Vagina (tissue), 2 donors: ENCODE data around the gene RCL1. TPM values are rescaled to one million over a fixed set of nuclear protein-coding genes. Genes with fewer than 3 reads are reported as not detected.

Experiments
- DNase-seq, 2 donors: peaks; one replicate each; pipeline ENCODE4 v3.0.0-alpha.2; 2017; ENCODE audit errors: extremely low spot score in 2 of 2
- H3K27ac ChIP-seq: fragments of 200-600 bp; sonication (generic); one replicate; pipeline ENCODE4 v1.5.1; 2019
- H3K27me3 ChIP-seq: fragments of 200-600 bp; sonication (generic); one replicate; pipeline ENCODE4 v1.5.1; 2019
- H3K36me3 ChIP-seq, 2 donors: fragments of 200-600 bp; sonication (generic); one replicate each; pipeline ENCODE4 v1.5.1; 2017 to 2019
- H3K4me1 ChIP-seq: fragments of 200-600 bp; sonication (generic); one replicate; pipeline ENCODE4 v1.5.1; 2019
- H3K4me3 ChIP-seq, 2 donors: fragments of 200-600 bp; sonication (generic); 1 replicate in 1 of 2; 2 replicates in 1 of 2; pipeline ENCODE4 v1.5.1; 2016 to 2019
- H3K9me3 ChIP-seq: fragments of 200-600 bp; sonication (generic); one replicate; pipeline ENCODE4 v1.5.1; 2019
- CTCF ChIP-seq, 3 experiments: fragments of 450-650 bp in 2 of 3; fragments of 200-600 bp in 1 of 3; sonication (generic) in 1 of 3; IDR thresholded peaks; one replicate each; pipeline ENCODE4 v1.5.1; 2017 to 2019; ENCODE audit warnings: antibody characterized with exemption in 3 of 3, mild to moderate bottlenecking in 2 of 3, moderate library complexity in 2 of 3
- POLR2A ChIP-seq, 2 donors: fragments of 450-650 bp; IDR thresholded peaks; one replicate each; pipeline ENCODE4 v1.6.1; 2017; ENCODE audit warnings: antibody characterized with exemption in 2 of 2, mild to moderate bottlenecking in 2 of 2, moderate library complexity in 2 of 2
- POLR2AphosphoS5 ChIP-seq, 2 donors: sonication (generic); formaldehyde crosslinking; IDR thresholded peaks; one replicate each; pipeline ENCODE4 v1.9.0; 2017; ENCODE audit warnings: antibody characterized with exemption in 2 of 2, mild to moderate bottlenecking in 2 of 2, low read depth in 1 of 2; ENCODE audit not compliant: insufficient read depth in 1 of 2
- intact Hi-C: fragments of 100-400 bp; cut with DNase I; formaldehyde crosslinking; loops from one replicate; pipeline ENCODE4 v1.15.1; 2023
- total RNA-seq: library from RNA; depleted of rRNA; stranded (reverse); fragments of >200 nt; gene quantifications from one replicate; pipeline ENCODE4 v1.2.3, GENCODE V29; 2016

Gene RCL1
- total RNA-seq, 1 donor from 2014 or later: 24.8 TPM

DNA sequence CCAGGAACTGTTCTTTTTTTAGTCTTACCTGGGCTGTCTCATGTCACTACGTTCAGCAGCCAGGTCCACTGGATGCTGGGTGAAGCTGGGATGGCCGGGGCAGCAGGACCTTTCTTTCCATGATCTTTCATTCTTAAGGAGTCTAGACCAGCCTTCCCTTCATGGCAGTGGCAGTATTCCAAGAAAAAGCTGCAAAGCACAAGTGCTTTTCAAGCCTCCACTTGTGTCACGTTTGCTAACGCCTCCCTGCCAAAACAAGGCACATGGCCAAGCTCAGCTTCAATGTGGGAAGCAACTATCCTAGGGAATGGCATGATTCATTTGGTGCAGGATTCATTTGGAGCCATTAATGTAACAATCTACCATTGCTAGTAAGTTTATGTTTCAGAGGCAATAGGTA, 94.8 kb downstream of the RCL1 start:
- no peak for TF ChIP-seq POLR2AphosphoS5 (IDR thresholded peaks at IDR 0.05; ENCODE audit: insufficient read depth in 1 of 2, low read depth in 1 of 2)
- TF ChIP-seq CTCF (IDR thresholded peaks at IDR 0.05): no peak
- TF ChIP-seq POLR2A (IDR thresholded peaks at IDR 0.05): no peak
- H3K27ac ChIP-seq: no peak overlapping the region
- intact Hi-C loops: no loop called here
- DNase-seq: no peak
- no peaks in the 10 kb centered on the region for H3K9me3 ChIP-seq
- H3K4me3 ChIP-seq: no peak overlapping the region
- no peaks in the 10 kb centered on the region for H3K27me3 ChIP-seq
- H3K36me3 ChIP-seq: no peaks in the 10 kb centered on the region
- peaks cover 16% of the 10 kb centered on the region for H3K4me1 ChIP-seq

DNA sequence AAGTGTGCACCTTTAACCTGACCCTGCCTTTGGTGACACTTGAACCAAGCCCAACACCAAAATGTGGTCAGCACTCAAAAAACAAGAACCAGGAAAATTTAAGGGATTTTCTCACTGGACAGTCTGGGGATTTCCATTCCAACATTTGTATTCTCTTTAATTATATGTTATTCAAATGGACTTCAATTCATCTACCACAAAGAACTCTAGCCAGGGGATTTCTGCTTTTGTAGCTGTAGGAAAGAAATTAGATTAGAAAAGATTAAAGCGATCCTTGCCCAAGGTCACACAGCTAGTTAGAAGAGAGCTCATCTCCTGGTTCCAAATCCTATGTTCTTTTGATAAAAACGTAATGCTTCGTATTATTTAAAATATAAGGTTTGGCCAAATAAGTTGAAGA, 97.5 kb downstream of the RCL1 start:
- H3K4me3 ChIP-seq: no peak overlapping the region
- no peaks in the 10 kb centered on the region for H3K36me3 ChIP-seq
- TF ChIP-seq CTCF (IDR thresholded peaks at IDR 0.05): no peak
- intact Hi-C loops: no loop called here
- no peak overlapping the region for H3K27ac ChIP-seq
- H3K27me3 ChIP-seq: no peaks in the 10 kb centered on the region
- H3K4me1 ChIP-seq: peaks cover 16% of the 10 kb centered on the region
- no peak for DNase-seq
- H3K9me3 ChIP-seq: no peaks in the 10 kb centered on the region

GRCh38 chr9:4890929-4891328, 98.2 kb downstream of the RCL1 start:
- no peaks in the 10 kb centered on the region for H3K9me3 ChIP-seq
- peaks cover 16% of the 10 kb centered on the region for H3K4me1 ChIP-seq
- intact Hi-C loops: no loop called here
- H3K27ac ChIP-seq: no peak overlapping the region
- no peaks in the 10 kb centered on the region for H3K27me3 ChIP-seq
- no peak for DNase-seq
- no peak for TF ChIP-seq CTCF (IDR thresholded peaks at IDR 0.05)
- TF ChIP-seq POLR2AphosphoS5 (IDR thresholded peaks at IDR 0.05; ENCODE audit: insufficient read depth in 1 of 2, low read depth in 1 of 2): no peak
- no peak for TF ChIP-seq POLR2A (IDR thresholded peaks at IDR 0.05)
- no peaks in the 10 kb centered on the region for H3K36me3 ChIP-seq
- H3K4me3 ChIP-seq: no peak overlapping the region

DNA sequence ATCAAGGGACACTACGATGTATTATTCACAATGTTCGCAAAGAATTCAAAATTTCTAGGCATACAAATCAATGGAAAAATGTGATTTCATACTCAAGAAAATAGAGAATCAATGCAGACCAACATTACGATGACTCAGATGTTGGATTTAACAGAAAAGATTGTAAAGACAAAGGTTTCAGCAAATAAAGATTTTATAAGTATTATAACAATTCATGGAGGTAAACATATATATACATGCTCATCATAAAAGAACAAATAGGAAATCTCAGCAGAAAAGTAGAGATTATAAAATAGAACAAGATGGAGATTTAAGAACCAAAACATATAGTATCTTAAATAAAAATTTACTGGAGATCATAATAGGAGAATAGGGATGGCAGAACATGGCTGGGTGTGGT, 98.9 kb downstream of the RCL1 start:
- no peaks in the 10 kb centered on the region for H3K27me3 ChIP-seq
- H3K9me3 ChIP-seq: no peaks in the 10 kb centered on the region
- no peak overlapping the region for H3K4me3 ChIP-seq
- no peaks in the 10 kb centered on the region for H3K36me3 ChIP-seq
- DNase-seq: no peak
- TF ChIP-seq CTCF (IDR thresholded peaks at IDR 0.05): no peak
- no peak for TF ChIP-seq POLR2AphosphoS5 (IDR thresholded peaks at IDR 0.05; ENCODE audit: insufficient read depth in 1 of 2, low read depth in 1 of 2)
- TF ChIP-seq POLR2A (IDR thresholded peaks at IDR 0.05): no peak
- peaks cover 15% of the 10 kb centered on the region for H3K4me1 ChIP-seq
- intact Hi-C loops: no loop called here
- no peak overlapping the region for H3K27ac ChIP-seq

DNA sequence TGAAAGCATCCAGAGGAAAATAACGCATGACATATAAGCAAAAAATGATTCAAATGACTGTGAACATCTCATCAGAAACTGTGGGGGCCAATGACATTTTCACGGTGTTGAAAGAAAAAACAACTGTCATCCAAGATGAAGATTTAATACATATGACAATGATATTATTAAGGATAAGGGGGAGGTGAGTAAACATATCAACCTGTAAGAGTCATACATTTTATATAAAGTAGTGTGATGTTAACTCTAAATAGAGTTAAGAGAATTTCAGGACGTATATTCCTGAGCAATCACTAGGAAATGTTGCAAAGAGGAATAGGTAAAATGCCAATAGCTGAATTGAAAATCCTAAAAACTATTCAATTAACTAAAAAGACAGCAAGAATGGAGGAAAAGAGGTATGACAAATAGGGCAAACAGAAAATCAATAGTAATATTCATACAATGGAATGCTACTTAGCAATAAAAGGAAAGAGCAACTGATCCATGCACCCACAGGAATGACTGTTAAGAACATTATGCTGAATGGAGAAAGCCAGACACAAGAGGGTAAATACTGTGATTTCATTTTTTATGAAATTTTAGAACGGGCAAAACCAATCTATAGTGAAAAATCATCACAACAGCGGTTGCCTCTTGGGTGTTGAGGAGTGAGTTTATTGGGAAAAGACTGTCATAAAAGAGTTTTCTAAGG, 99.9 kb downstream of the RCL1 start:
- H3K4me3 ChIP-seq: no peak overlapping the region
- intact Hi-C loops: no loop called here
- no peaks in the 10 kb centered on the region for H3K9me3 ChIP-seq
- peaks cover 7% of the 10 kb centered on the region for H3K4me1 ChIP-seq
- no peaks in the 10 kb centered on the region for H3K36me3 ChIP-seq
- no peaks in the 10 kb centered on the region for H3K27me3 ChIP-seq
- no peak overlapping the region for H3K27ac ChIP-seq
- DNase-seq: no peak
- no peak for TF ChIP-seq POLR2A (IDR thresholded peaks at IDR 0.05)
- TF ChIP-seq POLR2AphosphoS5 (IDR thresholded peaks at IDR 0.05; ENCODE audit: insufficient read depth in 1 of 2, low read depth in 1 of 2): no peak
- no peak for TF ChIP-seq CTCF (IDR thresholded peaks at IDR 0.05)
